Fibroblast of skin of back (primary cell): ENCODE results near the gene SALL2.

Source experiments
- DNase-seq: peaks from one replicate; pipeline ENCODE4 v3.0.0-alpha.2; 2013

The SALL2 gene

DNA sequence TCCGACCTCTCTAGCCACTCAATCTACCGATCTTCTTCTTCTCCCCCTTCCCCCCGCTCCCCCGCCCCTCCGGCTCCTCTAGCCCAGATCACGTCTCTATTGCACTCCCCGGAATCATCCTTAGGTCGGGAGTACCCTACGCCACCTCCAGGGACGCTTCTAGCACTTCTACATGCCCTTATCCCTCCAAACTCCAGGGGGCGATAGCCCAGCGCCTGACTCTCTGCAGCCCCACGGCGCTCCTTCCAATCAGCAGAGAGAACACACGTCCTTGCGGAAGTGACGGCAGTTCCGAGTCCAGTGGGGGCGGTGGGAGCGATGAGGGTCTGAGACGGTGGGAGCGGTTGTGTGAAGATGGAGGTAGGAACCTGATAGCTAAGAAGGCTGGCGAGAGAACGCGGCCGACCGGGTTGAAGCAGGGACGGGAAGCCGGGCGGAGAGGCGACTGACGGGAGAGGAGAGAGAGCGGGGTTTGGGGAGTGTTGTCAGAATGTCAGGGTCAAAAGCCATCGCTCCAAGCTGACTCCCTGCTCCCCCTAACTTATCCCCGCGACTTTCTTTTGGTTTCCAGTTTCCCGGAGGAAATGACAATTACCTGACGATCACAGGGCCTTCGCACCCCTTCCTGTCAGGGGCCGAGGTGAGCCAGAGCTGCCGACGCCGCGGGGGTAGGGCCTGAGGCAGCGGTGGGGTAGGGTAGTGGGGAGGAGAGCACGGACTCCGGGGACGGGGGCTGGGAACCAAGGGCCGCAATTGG is 49.0 kb downstream of the SALL2 start, which contains the start of the genes RAB2B and TOX4:
TSS of gene RAB2B (minus strand) at position 35 of the 757 bp plus-strand sequence. CDS start 87 bp downstream, outside the sequence.
TSS of gene TOX4 (plus strand) at position 271 of the 757 bp plus-strand sequence. CDS start at position 355, 84 bp downstream.
- peak; percentile 99 for DNase-seq

DNA sequence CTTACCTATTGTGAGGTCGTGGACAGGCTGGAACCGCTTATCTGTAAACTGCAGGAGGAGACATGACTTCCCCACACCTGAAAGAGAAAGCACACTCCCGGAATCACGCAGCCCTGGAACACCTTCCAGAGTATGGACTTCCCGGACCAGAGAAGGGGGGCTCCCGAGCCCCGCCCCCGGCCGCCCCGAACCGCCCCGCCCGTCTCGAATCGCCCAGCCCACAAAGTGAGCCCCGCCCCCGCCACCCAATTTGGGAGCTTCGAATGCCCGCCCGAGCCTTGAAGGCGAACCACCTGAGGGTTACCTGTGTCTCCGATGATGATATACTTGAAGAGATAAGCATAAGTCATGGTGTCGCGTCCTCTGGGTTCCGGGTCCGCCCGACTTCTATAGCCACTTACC is 49.6 kb downstream of the SALL2 start:
- DNase-seq: no peak

DNA sequence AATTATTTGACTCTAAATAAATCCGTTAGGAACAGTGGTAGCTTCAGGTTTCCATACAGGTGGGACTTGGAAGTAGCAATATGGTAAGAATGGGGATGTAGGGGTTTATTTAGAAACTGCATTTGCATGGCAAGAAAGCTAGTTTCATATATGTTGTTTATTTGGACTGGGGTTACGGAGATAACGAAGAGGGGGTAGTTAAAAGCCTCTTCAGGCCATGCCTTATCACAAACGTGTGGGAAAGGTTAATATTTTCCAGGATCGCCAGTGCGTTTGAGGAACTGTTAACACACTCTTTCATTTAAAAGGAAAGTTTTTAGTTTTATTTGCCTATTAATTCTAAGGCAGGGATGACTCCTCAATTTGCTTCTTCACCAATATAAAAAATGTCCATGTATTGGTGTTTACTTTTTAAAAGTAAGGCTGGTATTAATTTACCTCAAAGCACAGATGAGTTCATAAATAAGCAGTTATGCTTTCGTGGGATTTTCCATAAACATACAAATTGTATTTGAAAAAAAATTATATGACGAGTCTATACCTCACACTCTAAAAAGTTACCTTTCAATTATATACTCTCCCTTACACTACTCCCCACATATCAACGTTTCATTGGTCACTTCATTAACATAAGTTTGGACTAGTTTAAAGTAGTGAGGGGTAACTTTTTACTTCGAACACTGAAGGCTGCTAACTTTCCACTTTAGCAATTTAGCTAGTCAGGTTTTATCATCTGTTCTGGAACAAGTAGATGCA is 50.2 kb downstream of the SALL2 start:
- DNase-seq: no peak
